Osteoblast (primary cell): Measurements from ENCODE around the gene PFKP. TPM values are rescaled to one million over a fixed set of nuclear protein-coding genes. Genes with fewer than 3 reads are reported as not detected.

Experiments
- DNase-seq: peaks from one replicate; pipeline ENCODE4 v3.0.0; 2011; ENCODE audit warnings: low spot score, mixed read lengths; ENCODE audit not compliant: insufficient read length; ENCODE audit errors: missing footprints
- H2AFZ ChIP-seq: 2 replicates; pipeline ENCODE4 v1.6.0; 2011; ENCODE audit warnings: mild to moderate bottlenecking, low read length
- H3K27ac ChIP-seq: 2 replicates; pipeline ENCODE4 v1.5.1; 2011; ENCODE audit warnings: mild to moderate bottlenecking, low read depth, low read length, moderate library complexity
- H3K27me3 ChIP-seq: 2 replicates; pipeline ENCODE4 v1.6.0; 2012; ENCODE audit warnings: mild to moderate bottlenecking, control low read depth, inconsistent platforms, low read length, moderate library complexity; ENCODE audit not compliant: insufficient read depth
- H3K36me3 ChIP-seq: 2 replicates; pipeline ENCODE4 v1.5.1; 2011; ENCODE audit warnings: mild to moderate bottlenecking, low read length, control low read depth, moderate library complexity; ENCODE audit not compliant: insufficient read depth
- H3K4me1 ChIP-seq: 2 replicates; pipeline ENCODE4 v1.5.1; 2011; ENCODE audit warnings: mild to moderate bottlenecking, low read length, control low read depth, moderate library complexity; ENCODE audit not compliant: insufficient read depth
- H3K4me2 ChIP-seq: 2 replicates; pipeline ENCODE4 v1.6.0; 2011; ENCODE audit warnings: mild to moderate bottlenecking, low read length; ENCODE audit not compliant: insufficient read depth
- H3K4me3 ChIP-seq: fragments of 200-600 bp; sonication (generic); 3 replicates; pipeline ENCODE4 v1.5.1; 2012; ENCODE audit warnings: mild to moderate bottlenecking, low read length, inconsistent platforms; ENCODE audit not compliant: insufficient read depth
- H3K79me2 ChIP-seq: 2 replicates; pipeline ENCODE4 v1.6.0; 2012; ENCODE audit warnings: mild to moderate bottlenecking, low read length, control low read depth, inconsistent platforms; ENCODE audit not compliant: insufficient read depth
- H3K9me3 ChIP-seq: 2 replicates; pipeline ENCODE4 v1.5.1; 2011; ENCODE audit warnings: low read depth, low read length, control low read depth
- H4K20me1 ChIP-seq: 2 replicates; pipeline ENCODE4 v1.6.0; 2012; ENCODE audit warnings: mild to moderate bottlenecking, low read length, control low read depth; ENCODE audit not compliant: insufficient read depth
- CTCF ChIP-seq: IDR thresholded peaks from 2 replicates; pipeline ENCODE4 v1.5.1; 2011; ENCODE audit warnings: mild to moderate bottlenecking, low read depth, low read length, moderate library complexity; ENCODE audit errors: extremely low read depth
- total RNA-seq: library from RNA; depleted of rRNA; stranded (reverse); fragments of >200 nt; gene quantifications from 2 replicates; pipeline ENCODE4 v1.2.3, GENCODE V29; 2012

The PFKP gene
- total RNA-seq, 1 donor, result 80.0 TPM

GRCh38 chr10:3067859-3068179 lies 471 bp downstream of the PFKP start:
- H3K4me1 ChIP-seq, result peaks cover 25% of the 10 kb centered on the region
- H3K27ac ChIP-seq, result peak overlapping the region; percentile 75
- no peaks in the 10 kb centered on the region for H3K27me3 ChIP-seq
- peaks cover 7% of the 10 kb centered on the region for H4K20me1 ChIP-seq
- peak overlapping the region; percentile 94 for H3K4me2 ChIP-seq
- peaks cover 10% of the 10 kb centered on the region for H3K36me3 ChIP-seq
- peak; percentile 89 for DNase-seq
- H3K4me3 ChIP-seq, result peak overlapping the region; percentile 88
- peaks cover 47% of the 10 kb centered on the region for H3K79me2 ChIP-seq
- no peaks in the 10 kb centered on the region for H3K9me3 ChIP-seq
- H2AFZ ChIP-seq, result peak overlapping the region; percentile 65
- TF ChIP-seq CTCF, result no peak

- TF ChIP-seq CTCF, result peak; percentile 28
- H3K4me1 ChIP-seq, result peaks cover 25% of the 10 kb centered on the region
These were observed 1.0 kb downstream of the PFKP start for GRCh38 chr10:3068201-3068967.

GRCh38 chr10:3068968-3069737 lies 1.8 kb downstream of the PFKP start:
- peaks cover 14% of the 10 kb centered on the region for H4K20me1 ChIP-seq
- peaks cover 13% of the 10 kb centered on the region for H3K36me3 ChIP-seq
- peak; percentile 92 for DNase-seq
- H3K4me3 ChIP-seq, result peak overlapping the region; percentile 88
- peak overlapping the region; percentile 91 for H2AFZ ChIP-seq
- H3K4me2 ChIP-seq, result peak overlapping the region; percentile 94
- TF ChIP-seq CTCF, result no peak
- peaks cover 60% of the 10 kb centered on the region for H3K79me2 ChIP-seq
- H3K4me1 ChIP-seq, result peaks cover 25% of the 10 kb centered on the region
- H3K9me3 ChIP-seq, result no peaks in the 10 kb centered on the region
- no peaks in the 10 kb centered on the region for H3K27me3 ChIP-seq
- H3K27ac ChIP-seq, result peak overlapping the region; percentile 75

More at GRCh38 chr10:3068201-3068967, 1.0 kb downstream of the PFKP start:
- Histone ChIP-seq H3K9me3 (no peaks in the 10 kb centered on the region), H3K27ac (peak overlapping the region; percentile 75), H3K27me3 (no peaks in the 10 kb centered on the region), H3K4me3 (peak overlapping the region; percentile 88), H3K36me3 (peaks cover 10% of the 10 kb centered on the region), H3K79me2 (peaks cover 52% of the 10 kb centered on the region), H3K4me2 (peak overlapping the region; percentile 94), H2AFZ (peak overlapping the region; percentile 68), H4K20me1 (peaks cover 10% of the 10 kb centered on the region)
- peak; percentile 96 for DNase-seq

- H3K4me1 ChIP-seq, result peaks cover 25% of the 10 kb centered on the region
- H2AFZ ChIP-seq, result no peak overlapping the region
- peak overlapping the region; percentile 88 for H3K4me3 ChIP-seq
- H3K36me3 ChIP-seq, result peaks cover 13% of the 10 kb centered on the region
- peaks cover 18% of the 10 kb centered on the region for H4K20me1 ChIP-seq
- no peak overlapping the region for H3K27ac ChIP-seq
- H3K27me3 ChIP-seq, result no peaks in the 10 kb centered on the region
- no peaks in the 10 kb centered on the region for H3K9me3 ChIP-seq
- peaks cover 67% of the 10 kb centered on the region for H3K79me2 ChIP-seq
- no peak for TF ChIP-seq CTCF
- peak overlapping the region; percentile 94 for H3K4me2 ChIP-seq
- DNase-seq, result no peak
These were observed 2.5 kb downstream of the PFKP start for GRCh38 chr10:3069876-3070275.
